Neural cell (in vitro differentiated cells): Measurements from ENCODE around the gene MDFIC. TPM values are rescaled to one million over a fixed set of nuclear protein-coding genes. Genes with fewer than 3 reads are reported as not detected.

Source experiments
- H2AFZ ChIP-seq: fragments of 200-600, 300-800 bp; sonication (generic), shearing (Covaris generic); 2 replicates; pipeline ENCODE4 v1.6.0; 2014; ENCODE audit warnings: low read depth, mild to moderate bottlenecking, antibody characterized with exemption, low read length, moderate library complexity
- H3F3A ChIP-seq: fragments of 200-600 bp; shearing (Covaris generic); 2 replicates; pipeline ENCODE4 v1.6.1; 2016; ENCODE audit warnings: mild to moderate bottlenecking, moderate library complexity, mixed read lengths, antibody characterized with exemption, low read length; ENCODE audit not compliant: insufficient read depth, poor library complexity, severe bottlenecking
- H3K27ac ChIP-seq: fragments of 200-600, 300-800 bp; sonication (generic), shearing (Covaris generic); 2 replicates; pipeline ENCODE4 v1.5.1; 2014; ENCODE audit warnings: mild to moderate bottlenecking, low read length, moderate library complexity
- H3K27me3 ChIP-seq: fragments of 300-800, 200-600 bp; sonication (generic), shearing (Covaris generic); 2 replicates; pipeline ENCODE4 v1.6.0; 2014; ENCODE audit warnings: mild to moderate bottlenecking, low read depth, low read length, moderate library complexity; ENCODE audit not compliant: insufficient read depth
- H3K36me3 ChIP-seq: fragments of 300-800, 200-600 bp; sonication (generic), shearing (Covaris generic); 2 replicates; pipeline ENCODE4 v1.5.1; 2014; ENCODE audit warnings: mild to moderate bottlenecking, antibody characterized with exemption, low read length, moderate library complexity; ENCODE audit not compliant: insufficient read depth
- H3K4me2 ChIP-seq: fragments of 300-800, 200-600 bp; sonication (generic), shearing (Covaris generic); 2 replicates; pipeline ENCODE4 v1.6.0; 2014; ENCODE audit warnings: mild to moderate bottlenecking, low read length
- H3K4me3 ChIP-seq: fragments of 300-800, 200-600 bp; sonication (generic), shearing (Covaris generic); 2 replicates; pipeline ENCODE4 v1.5.1; 2014; ENCODE audit warnings: mild to moderate bottlenecking, low read length, moderate library complexity
- H3K79me2 ChIP-seq: fragments of 200-600 bp; shearing (Covaris generic); replicated peaks from 2 replicates; pipeline ENCODE4 v1.6.0; 2014; ENCODE audit warnings: mild to moderate bottlenecking, low read length, moderate library complexity; ENCODE audit not compliant: insufficient read depth
- H3K9ac ChIP-seq: fragments of 300-800, 200-600 bp; sonication (generic), shearing (Covaris generic); 2 replicates; pipeline ENCODE4 v1.6.1; 2016; ENCODE audit warnings: mild to moderate bottlenecking, low read length, mixed read lengths
- H3K9me2 ChIP-seq: fragments of 200-600 bp; shearing (Covaris generic); 2 replicates; pipeline ENCODE4 v1.6.1; 2016; ENCODE audit warnings: mild to moderate bottlenecking, low read length, mixed read lengths; ENCODE audit not compliant: insufficient read depth
- H3K9me3 ChIP-seq: fragments of 200-600, 300-800 bp; sonication (generic), shearing (Covaris generic); 2 replicates; pipeline ENCODE4 v1.6.1; 2016; ENCODE audit warnings: mild to moderate bottlenecking, mixed run types, low read length, moderate library complexity, mixed read lengths
- H4K20me1 ChIP-seq: fragments of 200-600 bp; shearing (Covaris generic); 2 replicates; pipeline ENCODE4 v1.6.1; 2016; ENCODE audit warnings: mild to moderate bottlenecking, mixed run types; ENCODE audit not compliant: insufficient read depth
- EP300 ChIP-seq: fragments of 450-650 bp; conservative IDR thresholded peaks from 2 replicates; pipeline ENCODE4 v1.6.1; 2014; ENCODE audit warnings: antibody characterized with exemption, mild to moderate bottlenecking, moderate library complexity; ENCODE audit not compliant: poor library complexity, severe bottlenecking
- EZH2 ChIP-seq: fragments of 200-600, 300-800 bp; shearing (Covaris generic), sonication (generic); IDR thresholded peaks from 2 replicates; pipeline ENCODE4 v1.6.1; 2014; ENCODE audit warnings: antibody characterized with exemption, low read length, borderline replicate concordance, mild to moderate bottlenecking; ENCODE audit not compliant: insufficient read depth, poor library complexity, severe bottlenecking
- MXI1 ChIP-seq: fragments of 450-650 bp; conservative IDR thresholded peaks from 2 replicates; pipeline ENCODE4 v1.6.1; 2014; ENCODE audit warnings: antibody characterized with exemption, mild to moderate bottlenecking; ENCODE audit not compliant: poor library complexity, severe bottlenecking
- POLR2AphosphoS5 ChIP-seq: IDR thresholded peaks from 2 replicates; pipeline ENCODE4 v1.6.1; 2012
- RAD21 ChIP-seq: fragments of 450-650 bp; conservative IDR thresholded peaks from 2 replicates; pipeline ENCODE4 v1.6.1; 2014; ENCODE audit warnings: antibody characterized with exemption, mild to moderate bottlenecking, moderate library complexity
- SMC3 ChIP-seq: fragments of 450-650 bp; conservative IDR thresholded peaks from 2 replicates; pipeline ENCODE4 v1.6.1; 2014; ENCODE audit warnings: antibody characterized with exemption, mild to moderate bottlenecking, moderate library complexity; ENCODE audit not compliant: poor library complexity
- TAF1 ChIP-seq: IDR thresholded peaks from 2 replicates; pipeline ENCODE4 v1.6.1; 2012; ENCODE audit warnings: low read depth
- polyA plus RNA-seq: library from polyadenylated mRNA; depleted of rRNA; stranded (reverse); fragments of >200 nt; gene quantifications from 2 replicates; pipeline ENCODE4 v1.2.3, GENCODE V29; 2014
- TF ChIP-seq, protein P1 (sequence below): fragments of 450-650 bp; IDR thresholded peaks from 2 replicates; pipeline ENCODE4 v1.5.1; 2014; ENCODE audit warnings: antibody characterized with exemption, mild to moderate bottlenecking, moderate library complexity; ENCODE audit not compliant: poor library complexity, severe bottlenecking
- TF ChIP-seq, protein P2 (sequence below): IDR thresholded peaks from 2 replicates; pipeline ENCODE4 v1.6.1; 2012; ENCODE audit warnings: borderline replicate concordance

The MDFIC gene
- polyA plus RNA-seq, 1 donor from 2014 or later, result 0.85 TPM

DNA sequence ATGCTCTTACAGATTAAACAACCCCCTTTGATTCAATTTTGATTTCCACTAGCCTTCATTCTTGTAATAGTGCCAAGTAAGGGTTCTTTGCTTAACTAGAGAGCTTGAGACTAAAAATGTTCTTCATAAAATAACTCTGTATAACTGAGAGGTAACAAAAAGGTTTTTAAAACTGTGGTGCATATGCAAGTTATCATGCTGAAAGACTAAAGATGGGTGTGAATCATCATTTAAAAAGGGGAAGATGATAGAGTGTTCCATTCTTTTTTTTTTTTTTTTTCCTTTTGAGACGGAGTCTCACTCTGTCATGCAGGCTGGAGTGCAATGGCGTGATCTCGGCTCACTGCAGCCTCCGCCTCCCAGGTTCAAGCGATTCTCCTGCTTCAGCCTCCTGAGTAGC lies 11.1 kb downstream of the MDFIC start:
- Histone ChIP-seq H3K79me2 (no peaks in the 10 kb centered on the region), H3K9me2 (no peaks in the 10 kb centered on the region)

DNA sequence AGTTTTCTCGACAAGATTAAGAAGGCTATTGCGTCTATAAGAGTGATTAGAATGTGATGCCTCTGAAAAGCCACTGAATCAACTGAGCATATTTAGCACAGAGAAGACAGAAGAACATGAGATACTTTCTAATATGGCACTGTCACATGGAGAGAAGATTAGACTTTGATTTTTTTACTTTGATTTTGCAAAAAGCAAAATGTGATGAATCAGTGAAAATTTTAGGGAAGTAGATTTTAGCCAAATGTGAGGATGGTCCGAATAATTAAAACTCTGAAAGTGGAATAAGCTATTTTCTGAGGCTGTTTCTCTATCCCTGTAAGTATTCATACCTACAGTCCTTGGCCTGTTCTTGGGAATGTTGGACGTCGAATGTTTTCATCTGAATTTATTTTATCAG lies 11.8 kb downstream of the MDFIC start:
- no peaks in the 10 kb centered on the region for H3K79me2 ChIP-seq
- H2AFZ ChIP-seq, result no peak overlapping the region
- H3K4me2 ChIP-seq, result no peak overlapping the region
- H3K27me3 ChIP-seq, result no peaks in the 10 kb centered on the region
- H3K27ac ChIP-seq, result no peak overlapping the region
- no peak overlapping the region for H3K4me3 ChIP-seq
- no peaks in the 10 kb centered on the region for H3K36me3 ChIP-seq
- no peaks in the 10 kb centered on the region for H4K20me1 ChIP-seq
- H3K9ac ChIP-seq, result no peak overlapping the region
- H3K9me2 ChIP-seq, result no peaks in the 10 kb centered on the region
- H3K9me3 ChIP-seq, result no peaks in the 10 kb centered on the region
- TF ChIP-seq, protein P1, sequence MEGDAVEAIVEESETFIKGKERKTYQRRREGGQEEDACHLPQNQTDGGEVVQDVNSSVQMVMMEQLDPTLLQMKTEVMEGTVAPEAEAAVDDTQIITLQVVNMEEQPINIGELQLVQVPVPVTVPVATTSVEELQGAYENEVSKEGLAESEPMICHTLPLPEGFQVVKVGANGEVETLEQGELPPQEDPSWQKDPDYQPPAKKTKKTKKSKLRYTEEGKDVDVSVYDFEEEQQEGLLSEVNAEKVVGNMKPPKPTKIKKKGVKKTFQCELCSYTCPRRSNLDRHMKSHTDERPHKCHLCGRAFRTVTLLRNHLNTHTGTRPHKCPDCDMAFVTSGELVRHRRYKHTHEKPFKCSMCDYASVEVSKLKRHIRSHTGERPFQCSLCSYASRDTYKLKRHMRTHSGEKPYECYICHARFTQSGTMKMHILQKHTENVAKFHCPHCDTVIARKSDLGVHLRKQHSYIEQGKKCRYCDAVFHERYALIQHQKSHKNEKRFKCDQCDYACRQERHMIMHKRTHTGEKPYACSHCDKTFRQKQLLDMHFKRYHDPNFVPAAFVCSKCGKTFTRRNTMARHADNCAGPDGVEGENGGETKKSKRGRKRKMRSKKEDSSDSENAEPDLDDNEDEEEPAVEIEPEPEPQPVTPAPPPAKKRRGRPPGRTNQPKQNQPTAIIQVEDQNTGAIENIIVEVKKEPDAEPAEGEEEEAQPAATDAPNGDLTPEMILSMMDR, result no peak
- TF ChIP-seq RAD21 (no peak), POLR2AphosphoS5 (no peak), EZH2 (no peak), EP300 (no peak), TAF1 (no peak), SMC3 (no peak), MXI1 (no peak)
- TF ChIP-seq, protein P2, sequence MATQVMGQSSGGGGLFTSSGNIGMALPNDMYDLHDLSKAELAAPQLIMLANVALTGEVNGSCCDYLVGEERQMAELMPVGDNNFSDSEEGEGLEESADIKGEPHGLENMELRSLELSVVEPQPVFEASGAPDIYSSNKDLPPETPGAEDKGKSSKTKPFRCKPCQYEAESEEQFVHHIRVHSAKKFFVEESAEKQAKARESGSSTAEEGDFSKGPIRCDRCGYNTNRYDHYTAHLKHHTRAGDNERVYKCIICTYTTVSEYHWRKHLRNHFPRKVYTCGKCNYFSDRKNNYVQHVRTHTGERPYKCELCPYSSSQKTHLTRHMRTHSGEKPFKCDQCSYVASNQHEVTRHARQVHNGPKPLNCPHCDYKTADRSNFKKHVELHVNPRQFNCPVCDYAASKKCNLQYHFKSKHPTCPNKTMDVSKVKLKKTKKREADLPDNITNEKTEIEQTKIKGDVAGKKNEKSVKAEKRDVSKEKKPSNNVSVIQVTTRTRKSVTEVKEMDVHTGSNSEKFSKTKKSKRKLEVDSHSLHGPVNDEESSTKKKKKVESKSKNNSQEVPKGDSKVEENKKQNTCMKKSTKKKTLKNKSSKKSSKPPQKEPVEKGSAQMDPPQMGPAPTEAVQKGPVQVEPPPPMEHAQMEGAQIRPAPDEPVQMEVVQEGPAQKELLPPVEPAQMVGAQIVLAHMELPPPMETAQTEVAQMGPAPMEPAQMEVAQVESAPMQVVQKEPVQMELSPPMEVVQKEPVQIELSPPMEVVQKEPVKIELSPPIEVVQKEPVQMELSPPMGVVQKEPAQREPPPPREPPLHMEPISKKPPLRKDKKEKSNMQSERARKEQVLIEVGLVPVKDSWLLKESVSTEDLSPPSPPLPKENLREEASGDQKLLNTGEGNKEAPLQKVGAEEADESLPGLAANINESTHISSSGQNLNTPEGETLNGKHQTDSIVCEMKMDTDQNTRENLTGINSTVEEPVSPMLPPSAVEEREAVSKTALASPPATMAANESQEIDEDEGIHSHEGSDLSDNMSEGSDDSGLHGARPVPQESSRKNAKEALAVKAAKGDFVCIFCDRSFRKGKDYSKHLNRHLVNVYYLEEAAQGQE, result no peak
- no peaks in the 10 kb centered on the region for H3F3A ChIP-seq

More for the DNA sequence above, 11.1 kb downstream of the MDFIC start:
- H3K9me3 ChIP-seq, result no peaks in the 10 kb centered on the region
- no peaks in the 10 kb centered on the region for H3K36me3 ChIP-seq
- H3K4me2 ChIP-seq, result no peak overlapping the region
- no peaks in the 10 kb centered on the region for H3F3A ChIP-seq
- no peak overlapping the region for H3K4me3 ChIP-seq
- no peaks in the 10 kb centered on the region for H4K20me1 ChIP-seq
- H3K27ac ChIP-seq, result no peak overlapping the region
- H3K27me3 ChIP-seq, result no peaks in the 10 kb centered on the region
- TF ChIP-seq RAD21, result no peak
- TF ChIP-seq SMC3, result no peak
- no peak for TF ChIP-seq EZH2
- TF ChIP-seq EP300, result no peak
- no peak overlapping the region for H2AFZ ChIP-seq
- no peak overlapping the region for H3K9ac ChIP-seq
